ENCODE measurements around the gene PLAC9.

PLAC9 gene

GRCh38 chr10:80137031-80137862 lies 4.7 kb downstream of the PLAC9 start:
- no peak overlapping the region for H3K9ac ChIP-seq (ENCODE audit: low read length)
- H3K9me3 ChIP-seq (ENCODE audit: insufficient read depth, low read length), result no peaks in the 10 kb centered on the region
- no peaks in the 10 kb centered on the region for H3F3A ChIP-seq (ENCODE audit: insufficient read depth)
- H3K9me2 ChIP-seq (replicated peaks; ENCODE audit: insufficient read depth, low read length), result no peaks in the 10 kb centered on the region
- H3K4me3 ChIP-seq (ENCODE audit: insufficient read depth, low read length, poor library complexity, severe bottlenecking), result no peak overlapping the region
- no peaks in the 10 kb centered on the region for H4K20me1 ChIP-seq (ENCODE audit: low read depth, low read length)
- TF ChIP-seq EZH2phosphoT487 (conservative IDR thresholded peaks at IDR 0.05; ENCODE audit: low read length), result no peak
- no peak for TF ChIP-seq CTCF (IDR thresholded peaks at IDR 0.05; ENCODE audit: insufficient read depth, low read length, poor library complexity, severe bottlenecking)
- no peak overlapping the region for H3K27ac ChIP-seq (ENCODE audit: low read depth, low read length)
- H3K27me3 ChIP-seq (ENCODE audit: low read length), result no peaks in the 10 kb centered on the region
- H3K4me2 ChIP-seq (ENCODE audit: low read depth, low read length, poor library complexity, severe bottlenecking), result no peak overlapping the region
- H3K79me2 ChIP-seq (ENCODE audit: insufficient read depth, low read length), result no peaks in the 10 kb centered on the region
- H3K36me3 ChIP-seq (ENCODE audit: low read length), result no peaks in the 10 kb centered on the region
- H2AFZ ChIP-seq (ENCODE audit: low read depth, low read length, severe bottlenecking), result no peak overlapping the region

DNA sequence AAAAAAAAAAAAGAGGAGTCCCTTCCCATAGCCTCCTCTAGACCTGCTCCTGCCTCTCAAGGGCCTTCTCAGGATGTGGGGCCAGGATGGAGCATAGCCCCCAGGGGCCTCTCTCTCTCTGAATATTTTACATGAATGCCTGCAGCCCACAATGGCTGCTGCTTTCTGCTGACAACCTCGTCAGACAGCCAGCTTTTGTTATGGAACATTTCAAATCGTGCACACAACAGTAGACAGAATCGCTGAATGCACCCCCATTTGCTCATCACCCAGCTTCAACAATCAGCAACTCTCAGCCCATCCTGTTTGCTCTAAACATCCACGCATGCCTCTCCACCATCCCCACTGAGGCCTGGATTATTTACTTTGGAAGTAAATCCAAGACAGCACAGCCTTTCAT lies 5.4 kb downstream of the PLAC9 start:
- Histone ChIP-seq H3K79me2 (ENCODE audit: insufficient read depth, low read length) (no peaks in the 10 kb centered on the region), H4K20me1 (ENCODE audit: low read depth, low read length) (no peaks in the 10 kb centered on the region), H3F3A (ENCODE audit: insufficient read depth) (no peaks in the 10 kb centered on the region), H3K4me3 (ENCODE audit: insufficient read depth, low read length, poor library complexity, severe bottlenecking) (no peak overlapping the region), H2AFZ (ENCODE audit: low read depth, low read length, severe bottlenecking) (no peak overlapping the region), H3K27me3 (ENCODE audit: low read length) (no peaks in the 10 kb centered on the region), H3K27ac (ENCODE audit: low read depth, low read length) (no peak overlapping the region), H3K9me2 (replicated peaks; ENCODE audit: insufficient read depth, low read length) (no peaks in the 10 kb centered on the region), H3K36me3 (ENCODE audit: low read length) (no peaks in the 10 kb centered on the region), H3K9me3 (ENCODE audit: insufficient read depth, low read length) (no peaks in the 10 kb centered on the region), H3K9ac (ENCODE audit: low read length) (no peak overlapping the region), H3K4me2 (ENCODE audit: low read depth, low read length, poor library complexity, severe bottlenecking) (no peak overlapping the region)
- TF ChIP-seq EZH2phosphoT487 (conservative IDR thresholded peaks at IDR 0.05; ENCODE audit: low read length) (no peak), CTCF (IDR thresholded peaks at IDR 0.05; ENCODE audit: insufficient read depth, low read length, poor library complexity, severe bottlenecking) (no peak)

DNA sequence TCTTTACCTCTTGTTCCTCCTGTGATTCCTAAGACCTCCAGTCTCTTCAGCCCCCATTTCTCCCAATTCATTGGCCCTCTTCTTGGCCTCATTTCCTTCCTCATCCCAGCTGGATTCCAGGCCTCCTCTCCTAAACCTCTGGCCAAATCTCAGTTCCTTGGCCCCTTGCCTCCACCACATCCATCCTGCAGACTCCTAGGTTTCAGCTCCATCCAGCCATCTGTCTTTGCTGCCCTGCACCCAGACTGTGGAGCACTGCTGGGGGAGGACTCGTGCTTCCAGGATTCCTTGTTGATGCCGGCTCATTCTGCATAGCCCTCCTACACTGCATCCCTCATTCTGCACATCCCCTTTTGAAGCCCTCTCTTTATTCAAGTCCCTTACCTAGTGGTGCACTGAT lies 6.7 kb downstream of the PLAC9 start:
- H3K79me2 ChIP-seq (ENCODE audit: insufficient read depth, low read length), result no peaks in the 10 kb centered on the region
- no peak overlapping the region for H3K27ac ChIP-seq (ENCODE audit: low read depth, low read length)
- H3K4me3 ChIP-seq (ENCODE audit: insufficient read depth, low read length, poor library complexity, severe bottlenecking), result no peak overlapping the region
- no peaks in the 10 kb centered on the region for H4K20me1 ChIP-seq (ENCODE audit: low read depth, low read length)
- H2AFZ ChIP-seq (ENCODE audit: low read depth, low read length, severe bottlenecking), result no peak overlapping the region
- H3K36me3 ChIP-seq (ENCODE audit: low read length), result no peaks in the 10 kb centered on the region
- TF ChIP-seq EZH2phosphoT487 (conservative IDR thresholded peaks at IDR 0.05; ENCODE audit: low read length) (no peak), CTCF (IDR thresholded peaks at IDR 0.05; ENCODE audit: insufficient read depth, low read length, poor library complexity, severe bottlenecking) (no peak)
- H3K9me2 ChIP-seq (replicated peaks; ENCODE audit: insufficient read depth, low read length), result no peaks in the 10 kb centered on the region
- no peak overlapping the region for H3K9ac ChIP-seq (ENCODE audit: low read length)
- no peaks in the 10 kb centered on the region for H3K9me3 ChIP-seq (ENCODE audit: insufficient read depth, low read length)
- no peaks in the 10 kb centered on the region for H3F3A ChIP-seq (ENCODE audit: insufficient read depth)
- H3K4me2 ChIP-seq (ENCODE audit: low read depth, low read length, poor library complexity, severe bottlenecking), result no peak overlapping the region
- no peaks in the 10 kb centered on the region for H3K27me3 ChIP-seq (ENCODE audit: low read length)

Data from SU-DHL-6 (cell line).